CD4-positive, alpha-beta T cell (primary cell): ENCODE results near the gene PSENEN. TPM values are rescaled to one million over a fixed set of nuclear protein-coding genes. Genes with fewer than 3 reads are reported as not detected.

Source experiments
- ATAC-seq: fragments of 200-7000 bp; cut with Tn5 transposase; one replicate; pipeline ENCODE4 v1.10.0; 2022; ENCODE audit warnings: mild to moderate bottlenecking; ENCODE audit not compliant: poor library complexity
- CTCF ChIA-PET: fragments of 350-600 bp; sonication (Branson Sonifier 250); formaldehyde crosslinking; loops from one replicate; lab custom pipeline; 2021; ENCODE audit warnings: antibody characterized with exemption, inconsistent platforms; lab: Charles Lee
- POLR2A ChIA-PET: fragments of 350-600 bp; sonication (Branson Sonifier 250); formaldehyde crosslinking; loops from one replicate; lab custom pipeline; 2021; ENCODE audit warnings: antibody characterized with exemption, inconsistent platforms; lab: Charles Lee
- DNase-seq, 14 experiments: peaks; one replicate each; pipeline ENCODE4 v3.0.0-alpha.2; 2013 to 2020; ENCODE audit warnings: mixed read lengths in 2 of 14
- H3K27ac ChIP-seq, 2 donors: one replicate each; pipeline versions ENCODE4 v1.5.1 to v1.7.0; 2013; ENCODE audit warnings: low read length in 2 of 2, low read depth in 1 of 2, mild to moderate bottlenecking in 1 of 2
- H3K27me3 ChIP-seq, 2 experiments: 1 replicate in 1 of 2; 2 replicates in 1 of 2; pipeline versions ENCODE4 v1.6.1 to v1.7.0; 2013; ENCODE audit warnings: low read length in 2 of 2, control low read depth in 1 of 2, mild to moderate bottlenecking in 1 of 2, moderate library complexity in 1 of 2; ENCODE audit not compliant: insufficient read depth in 2 of 2, control insufficient read depth in 1 of 2
- H3K36me3 ChIP-seq: one replicate; pipeline ENCODE4 v1.6.1; 2013; ENCODE audit warnings: low read length, control low read depth; ENCODE audit not compliant: insufficient read depth
- H3K4me1 ChIP-seq: one replicate; pipeline ENCODE4 v1.6.1; 2013; ENCODE audit warnings: low read length, control low read depth; ENCODE audit not compliant: insufficient read depth
- H3K4me3 ChIP-seq: one replicate; pipeline ENCODE4 v1.5.1; 2013; ENCODE audit warnings: mild to moderate bottlenecking, low read length, moderate library complexity
- H3K9me3 ChIP-seq, 2 experiments: 1 replicate in 1 of 2; 2 replicates in 1 of 2; pipeline versions ENCODE4 v1.6.1 to v1.7.0; 2013; ENCODE audit warnings: low read length in 2 of 2, mild to moderate bottlenecking in 2 of 2, control low read depth in 1 of 2, moderate library complexity in 1 of 2; ENCODE audit not compliant: control insufficient read depth in 1 of 2, insufficient read depth in 1 of 2
- H3K27ac Mint-ChIP-seq: one replicate; pipeline ENCODE4 v1.8.0; 2020; ENCODE audit warnings: mixed read lengths
- H3K27me3 Mint-ChIP-seq: one replicate; pipeline ENCODE4 v1.8.0; 2021; ENCODE audit warnings: mixed read lengths
- H3K36me3 Mint-ChIP-seq: one replicate; pipeline ENCODE4 v1.8.0; 2021; ENCODE audit warnings: low read depth, mixed read lengths
- H3K4me1 Mint-ChIP-seq: one replicate; pipeline ENCODE4 v1.8.0; 2021; ENCODE audit warnings: low read depth, mixed read lengths
- H3K4me3 Mint-ChIP-seq: one replicate; pipeline ENCODE4 v1.8.0; 2020; ENCODE audit warnings: mild to moderate bottlenecking, mixed read lengths
- H3K9me3 Mint-ChIP-seq: one replicate; pipeline ENCODE4 v1.8.0; 2020; ENCODE audit warnings: mixed read lengths
- intact Hi-C, 2 experiments: fragments of 100-400 bp; cut with DNase I in 1 of 2; cut with micrococcal nuclease in 1 of 2; formaldehyde crosslinking; loops; one replicate each; pipeline versions ENCODE4 v1.15.1 to v1.9.0; 2023 to 2025; cut with DNase I, micrococcal nuclease
- total RNA-seq, 174 experiments: library from RNA in 2 of 174; stranded (reverse) in 2 of 174; gene quantifications; one replicate each; pipeline ENCODE4 v1.2.3 and lab custom pipeline; 2021 to 2026
- TF ChIP-seq, protein P1 (sequence below): fragments of 200-600 bp; IDR thresholded peaks from one replicate; pipeline ENCODE4 v1.8.0; 2022; ENCODE audit warnings: antibody characterized with exemption, mild to moderate bottlenecking

Gene PSENEN
- total RNA-seq, 2 experiments from 2014 or later, result 7.3 to 9.4 TPM

GRCh38 chr19:35736913-35737886 is 8.3 kb upstream of the PSENEN start:
- peaks cover 41% of the 10 kb centered on the region for H3K4me1 ChIP-seq
- no peaks in the 10 kb centered on the region for H3K9me3 ChIP-seq
- TF ChIP-seq, protein P1, sequence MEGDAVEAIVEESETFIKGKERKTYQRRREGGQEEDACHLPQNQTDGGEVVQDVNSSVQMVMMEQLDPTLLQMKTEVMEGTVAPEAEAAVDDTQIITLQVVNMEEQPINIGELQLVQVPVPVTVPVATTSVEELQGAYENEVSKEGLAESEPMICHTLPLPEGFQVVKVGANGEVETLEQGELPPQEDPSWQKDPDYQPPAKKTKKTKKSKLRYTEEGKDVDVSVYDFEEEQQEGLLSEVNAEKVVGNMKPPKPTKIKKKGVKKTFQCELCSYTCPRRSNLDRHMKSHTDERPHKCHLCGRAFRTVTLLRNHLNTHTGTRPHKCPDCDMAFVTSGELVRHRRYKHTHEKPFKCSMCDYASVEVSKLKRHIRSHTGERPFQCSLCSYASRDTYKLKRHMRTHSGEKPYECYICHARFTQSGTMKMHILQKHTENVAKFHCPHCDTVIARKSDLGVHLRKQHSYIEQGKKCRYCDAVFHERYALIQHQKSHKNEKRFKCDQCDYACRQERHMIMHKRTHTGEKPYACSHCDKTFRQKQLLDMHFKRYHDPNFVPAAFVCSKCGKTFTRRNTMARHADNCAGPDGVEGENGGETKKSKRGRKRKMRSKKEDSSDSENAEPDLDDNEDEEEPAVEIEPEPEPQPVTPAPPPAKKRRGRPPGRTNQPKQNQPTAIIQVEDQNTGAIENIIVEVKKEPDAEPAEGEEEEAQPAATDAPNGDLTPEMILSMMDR, result no peak
- peak overlapping the region; percentile 88 for H3K4me3 Mint-ChIP-seq
- POLR2A ChIA-PET, result interaction anchor here (0.7 to 2.3 kb wide), 4 partner anchors 11 to 97 kb away, joined by 3 to 12 read pairs (median 6); partner anchors contain the start of genes KMT2B and LIN37
- CTCF ChIA-PET, result interaction anchor here (1.2 kb wide), 1 partner anchor 36 kb away, joined by 4 read pairs; no protein-coding TSS in a partner anchor
- no peaks in the 10 kb centered on the region for H3K27me3 ChIP-seq
- no peak for ATAC-seq
- H3K9me3 Mint-ChIP-seq, result no peaks in the 10 kb centered on the region
- H3K27me3 Mint-ChIP-seq, result no peaks in the 10 kb centered on the region
- H3K4me1 Mint-ChIP-seq, result peaks cover 41% of the 10 kb centered on the region
- peak overlapping the region; percentile 83 for H3K27ac Mint-ChIP-seq
- H3K36me3 ChIP-seq, result peaks cover 61% of the 10 kb centered on the region
- intact Hi-C loops, result no loop called here
- H3K4me3 ChIP-seq, result no peak overlapping the region
- H3K36me3 Mint-ChIP-seq, result peaks cover 61% of the 10 kb centered on the region
- peak in 5 of 14 experiments; percentile 19 to 60 (median 42) for DNase-seq
- H3K27ac ChIP-seq, result no peak overlapping the region

DNA sequence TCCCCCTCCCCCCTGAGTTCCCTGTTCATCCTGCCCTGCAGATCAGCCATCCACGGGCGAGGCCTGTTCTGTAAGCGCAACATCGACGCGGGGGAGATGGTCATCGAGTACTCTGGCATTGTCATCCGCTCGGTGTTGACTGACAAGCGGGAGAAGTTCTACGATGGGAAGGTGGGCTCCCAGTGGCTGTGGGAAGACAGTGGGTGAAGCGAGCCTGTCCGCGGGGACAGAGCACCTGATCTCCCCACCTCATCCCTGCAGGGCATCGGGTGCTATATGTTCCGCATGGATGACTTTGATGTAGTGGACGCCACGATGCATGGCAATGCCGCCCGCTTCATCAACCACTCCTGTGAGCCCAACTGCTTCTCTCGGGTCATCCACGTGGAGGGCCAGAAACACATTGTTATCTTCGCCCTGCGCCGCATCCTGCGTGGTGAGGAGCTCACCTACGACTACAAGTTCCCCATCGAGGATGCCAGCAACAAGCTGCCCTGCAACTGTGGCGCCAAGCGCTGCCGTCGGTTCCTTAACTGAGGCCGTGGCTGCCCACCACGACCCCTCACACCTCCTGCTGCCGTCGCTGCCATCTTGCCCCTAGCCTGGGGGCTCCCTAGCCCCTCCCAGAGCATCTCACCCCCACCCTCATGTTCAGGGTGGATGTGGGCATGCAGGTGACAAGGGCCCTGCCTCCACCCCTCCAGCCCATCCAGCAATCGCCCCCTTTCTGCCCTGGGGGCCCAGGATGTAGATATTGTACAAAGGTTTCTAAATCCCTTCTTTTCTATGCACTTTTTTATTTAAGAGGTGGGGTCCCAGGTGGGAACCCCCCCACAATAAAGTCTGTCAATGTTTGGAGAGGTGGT is 7.2 kb upstream of the PSENEN start:
- ChIA-PET CTCF (no interaction called here), POLR2A (interaction anchor here (1.6 to 2.4 kb wide), 4 partner anchors 10 to 36 kb away, joined by 6 to 17 read pairs (median 10); partner anchors contain the start of genes KMT2B and LIN37)
- no peaks in the 10 kb centered on the region for H3K27me3 ChIP-seq
- intact Hi-C loops, result no loop called here
- no peak for ATAC-seq
- H3K9me3 ChIP-seq, result no peaks in the 10 kb centered on the region
- no peaks in the 10 kb centered on the region for H3K27me3 Mint-ChIP-seq
- H3K36me3 Mint-ChIP-seq, result peaks cover 65% of the 10 kb centered on the region
- H3K4me1 Mint-ChIP-seq, result peaks cover 48% of the 10 kb centered on the region
- H3K4me3 ChIP-seq, result no peak overlapping the region
- no peak overlapping the region for H3K27ac ChIP-seq
- H3K27ac Mint-ChIP-seq, result peak overlapping the region; percentile 27
- peaks cover 52% of the 10 kb centered on the region for H3K4me1 ChIP-seq
- H3K9me3 Mint-ChIP-seq, result no peaks in the 10 kb centered on the region
- H3K4me3 Mint-ChIP-seq, result peak overlapping the region; percentile 99
- TF ChIP-seq, protein P1, result no peak
- DNase-seq, result no peak
- H3K36me3 ChIP-seq, result peaks cover 53% of the 10 kb centered on the region

- peaks cover 51% of the 10 kb centered on the region for H3K4me1 Mint-ChIP-seq
- Histone ChIP-seq H3K27ac (no peak overlapping the region), H3K4me1 (peaks cover 58% of the 10 kb centered on the region), H3K4me3 (no peak overlapping the region), H3K36me3 (peaks cover 47% of the 10 kb centered on the region), H3K9me3 (no peaks in the 10 kb centered on the region), H3K27me3 (no peaks in the 10 kb centered on the region)
- CTCF ChIA-PET, result no interaction called here
- H3K9me3 Mint-ChIP-seq, result no peaks in the 10 kb centered on the region
- POLR2A ChIA-PET, result interaction anchor here (1.2 to 2.4 kb wide), 3 partner anchors 9 to 37 kb away, joined by 3 to 17 read pairs (median 12); partner anchors contain the start of gene LIN37
- H3K27me3 Mint-ChIP-seq, result no peaks in the 10 kb centered on the region
- no peak for ATAC-seq
- H3K27ac Mint-ChIP-seq, result peak overlapping the region; percentile 27
- peaks cover 61% of the 10 kb centered on the region for H3K36me3 Mint-ChIP-seq
- DNase-seq, result no peak
- intact Hi-C loops, result no loop called here
- H3K4me3 Mint-ChIP-seq, result peak overlapping the region; percentile 99
- TF ChIP-seq, protein P1, result no peak
These were observed 6.6 kb upstream of the PSENEN start for GRCh38 chr19:35738887-35739229.
